GM12891 (cell line): ENCODE data around the gene SUGP1.

Experiments used
- POLR2A ChIP-seq: IDR thresholded peaks from 2 replicates; pipeline ENCODE4 v1.6.1; 2011; ENCODE audit warnings: low read depth, low read length, control low read depth
- POLR2AphosphoS5 ChIP-seq: IDR thresholded peaks from 2 replicates; pipeline ENCODE4 v1.6.1; 2011; ENCODE audit warnings: low read depth, low read length, control low read depth
- TAF1 ChIP-seq: IDR thresholded peaks from 2 replicates; pipeline ENCODE4 v1.6.1; 2011; ENCODE audit warnings: low read depth, low read length, control low read depth

DNA sequence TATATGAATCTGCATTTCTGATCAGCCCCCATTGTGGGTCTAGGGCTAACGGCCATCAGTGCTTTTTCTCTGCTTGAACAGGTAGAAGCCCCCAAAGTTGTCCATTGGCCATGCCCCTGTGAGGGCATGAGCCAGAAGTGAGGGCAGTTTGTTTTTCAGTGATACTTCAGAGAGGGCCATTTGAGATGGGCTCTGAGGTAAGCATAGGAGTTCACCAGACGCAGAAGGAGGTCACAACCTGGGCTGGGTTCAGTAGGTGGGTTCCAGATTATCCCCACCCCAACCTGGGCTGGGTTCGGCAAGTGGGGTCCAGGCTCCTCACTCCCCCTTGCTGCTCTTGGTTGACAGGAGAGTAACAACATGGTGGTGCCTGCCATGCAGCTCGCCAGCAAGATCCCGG is 33.7 kb upstream of the SUGP1 start:
- TF ChIP-seq POLR2A = no peak
- no peak for TF ChIP-seq POLR2AphosphoS5
- TF ChIP-seq TAF1 = no peak
